Hematopoietic multipotent progenitor cell treated with erythropoietin and hydrocortisone succinate and interleukin-3 and kit ligand, for 4 days (in vitro differentiated cells): ENCODE results near the gene ZNF521.

Source experiments
- DNase-seq: peaks from one replicate; pipeline ENCODE4 v3.0.0-alpha.2; 2015

The ZNF521 gene

GRCh38 chr18:25113566-25113965 lies 238.4 kb downstream of the ZNF521 start:
- DNase-seq: peak; percentile 70

DNA sequence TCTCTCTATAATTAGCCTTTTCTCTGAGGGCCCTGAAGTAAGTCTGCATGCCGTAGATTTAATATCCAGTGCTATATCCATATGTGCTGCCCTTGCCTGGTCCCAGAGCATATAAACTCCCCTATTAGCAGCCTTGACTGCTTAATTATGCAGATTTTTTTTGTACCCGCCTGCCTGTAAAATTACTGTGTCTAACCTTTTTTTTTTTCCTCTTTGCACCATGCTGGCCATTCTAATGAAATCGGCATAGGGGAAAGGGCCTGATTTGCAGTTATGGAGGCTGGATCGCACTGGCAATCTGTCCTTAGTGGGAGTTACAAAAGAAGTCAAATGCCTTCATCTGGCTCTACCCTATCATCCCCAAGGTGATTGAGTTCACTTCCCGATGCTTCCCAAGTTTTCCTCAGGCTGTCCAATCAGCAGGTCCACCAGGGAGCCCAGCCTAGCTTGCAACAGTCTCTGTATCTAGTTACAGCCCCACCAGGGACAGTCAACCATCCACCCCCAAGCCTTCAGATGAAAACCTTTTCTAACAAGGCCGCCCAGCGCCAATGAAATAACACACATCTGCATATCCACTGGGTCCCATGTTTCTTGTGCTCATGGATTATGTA lies 239.0 kb downstream of the ZNF521 start:
- DNase-seq: no peak

DNA sequence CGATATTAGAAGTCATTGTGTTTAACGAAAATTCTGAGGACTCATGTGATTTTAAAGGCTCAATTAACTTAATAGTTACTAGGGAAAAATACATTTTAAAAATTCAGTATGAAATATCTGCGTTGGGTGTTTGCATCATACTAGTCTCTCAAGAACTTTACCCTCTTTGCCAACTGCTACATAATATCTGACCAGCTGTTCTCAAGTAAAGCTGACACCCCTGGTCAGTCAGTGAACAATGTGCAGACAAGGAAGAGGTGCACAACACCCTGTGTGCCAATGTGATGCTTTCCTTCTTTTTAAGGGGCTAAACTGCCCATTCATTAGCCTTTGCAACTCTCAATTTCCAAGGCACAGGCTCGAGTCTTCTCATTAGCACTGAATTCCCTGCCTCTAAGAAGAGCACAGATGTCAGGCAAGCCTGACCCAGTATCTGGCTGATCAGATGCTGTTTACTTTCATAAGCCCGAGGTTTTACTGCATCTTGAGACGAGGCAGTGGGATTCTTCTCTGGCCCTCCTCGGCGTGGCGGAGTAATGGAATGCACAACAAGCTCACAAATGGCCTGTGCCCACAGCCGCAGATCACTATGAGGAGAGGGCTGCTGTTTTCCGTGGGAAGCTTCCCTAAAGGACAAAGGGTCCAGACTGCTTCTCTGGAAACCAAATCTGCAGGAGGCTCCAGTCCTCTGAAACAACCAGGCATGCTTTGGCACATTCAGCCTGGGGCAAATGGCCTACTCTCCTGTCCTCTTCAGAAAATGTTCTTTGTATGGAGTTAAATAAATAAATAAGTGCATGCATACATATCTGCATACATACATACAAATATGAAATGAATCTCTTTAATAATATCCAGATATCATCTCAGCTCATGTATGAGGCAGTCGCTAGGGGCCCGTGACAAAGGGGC lies 240.3 kb downstream of the ZNF521 start:
- no peak for DNase-seq

DNA sequence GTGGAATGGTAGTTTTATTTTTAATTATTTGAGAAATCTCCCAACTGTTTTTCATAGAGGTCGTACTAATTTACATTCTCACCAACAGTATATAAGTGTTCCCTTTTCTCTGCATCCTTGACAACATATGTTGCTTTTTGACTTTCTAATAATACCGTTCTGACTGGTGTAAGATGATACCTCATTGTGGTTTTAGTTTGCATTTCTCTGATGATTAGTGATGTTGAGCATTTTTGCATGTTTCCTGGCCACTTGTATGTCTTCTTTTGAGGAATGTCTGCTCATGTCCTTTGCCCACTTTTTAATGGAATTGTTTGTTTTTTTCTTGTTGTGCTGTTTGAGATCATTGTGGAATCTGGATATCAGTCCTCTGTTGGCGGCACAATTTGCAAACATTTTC lies 242.5 kb downstream of the ZNF521 start:
- DNase-seq: no peak

GRCh38 chr18:25103468-25104155 lies 248.4 kb downstream of the ZNF521 start:
- no peak for DNase-seq

DNA sequence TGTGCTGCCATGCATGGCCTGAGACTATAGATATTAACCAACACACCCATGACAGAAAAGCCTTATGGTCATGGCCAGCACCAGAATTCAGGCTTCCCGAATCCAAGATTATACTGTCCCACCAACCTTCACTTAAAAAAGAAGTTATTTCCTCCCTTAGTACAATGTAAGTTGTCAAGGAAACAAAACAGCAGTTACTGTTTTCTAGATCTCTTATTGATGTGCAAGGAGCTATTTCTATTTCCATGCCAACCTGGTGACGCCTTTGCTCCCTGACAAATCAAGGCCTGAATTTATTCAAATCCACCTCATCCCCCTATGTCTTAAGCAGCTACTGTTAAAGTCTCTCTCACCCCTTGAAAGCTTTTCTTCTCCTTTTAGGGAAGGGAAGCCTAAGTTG lies 249.3 kb downstream of the ZNF521 start:
- DNase-seq: no peak

DNA sequence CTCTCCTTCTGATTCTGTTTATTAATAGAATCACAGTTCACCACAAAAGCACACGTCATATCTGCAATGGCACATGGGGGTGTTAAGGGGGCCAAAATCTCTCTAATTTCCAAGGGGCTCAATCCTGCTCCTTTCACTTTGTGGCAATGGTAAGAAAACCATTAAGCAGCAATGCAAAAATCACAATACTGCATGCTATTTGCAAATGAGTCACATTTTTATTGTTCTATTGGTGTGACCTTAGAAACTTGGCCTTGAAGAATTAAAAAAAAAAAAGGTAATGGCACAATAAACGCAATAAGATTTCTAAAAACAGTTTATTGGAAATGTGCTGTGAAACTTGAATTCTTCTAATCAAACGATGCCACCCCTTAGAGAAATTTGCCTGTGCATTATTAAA lies 251.5 kb downstream of the ZNF521 start:
- no peak for DNase-seq

- peak; percentile 63 for DNase-seq
Measured at GRCh38 chr18:25099895-25100294, 252.1 kb downstream of the ZNF521 start.

- peak; percentile 64 for DNase-seq
Measured at GRCh38 chr18:25097569-25098056, 254.4 kb downstream of the ZNF521 start.

DNA sequence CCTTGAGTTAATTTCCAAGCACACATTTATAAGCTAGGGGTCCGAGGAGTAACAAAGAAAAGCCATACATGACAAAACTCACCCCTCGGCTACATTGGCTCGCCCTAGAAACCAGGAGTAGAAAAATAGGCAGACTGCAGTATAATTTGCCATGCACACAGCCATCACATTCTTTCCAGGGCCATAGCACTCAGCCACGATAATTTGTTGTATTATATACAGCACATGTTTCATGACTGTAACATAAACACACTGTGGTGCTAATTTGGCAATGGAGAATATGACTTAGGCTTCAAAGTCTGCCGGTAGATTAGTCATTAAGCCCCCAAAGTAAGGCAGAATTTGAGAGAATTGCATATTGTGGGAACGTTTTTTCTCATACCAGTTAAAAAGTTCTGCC lies 254.9 kb downstream of the ZNF521 start:
- DNase-seq: no peak

DNA sequence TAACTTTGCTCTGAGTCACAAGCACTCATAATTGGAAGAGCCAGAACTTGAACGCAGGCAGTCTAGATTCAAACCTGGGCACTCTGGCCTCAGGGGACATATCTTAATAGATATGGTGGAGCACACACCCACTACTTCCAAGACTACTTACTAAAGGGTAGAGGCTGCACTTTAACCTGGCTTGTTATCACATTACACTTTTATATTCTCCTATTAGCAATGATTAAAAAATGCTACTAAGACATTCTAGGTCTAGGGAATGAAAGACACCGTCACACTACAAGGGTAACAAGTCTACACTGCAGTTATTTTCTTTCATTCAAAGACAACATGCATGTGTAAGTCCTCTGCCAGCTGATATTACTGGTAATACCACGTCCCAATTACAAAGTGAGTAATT lies 258.8 kb downstream of the ZNF521 start:
- DNase-seq: no peak

GRCh38 chr18:25089470-25089869 lies 262.5 kb downstream of the ZNF521 start:
- no peak for DNase-seq

DNA sequence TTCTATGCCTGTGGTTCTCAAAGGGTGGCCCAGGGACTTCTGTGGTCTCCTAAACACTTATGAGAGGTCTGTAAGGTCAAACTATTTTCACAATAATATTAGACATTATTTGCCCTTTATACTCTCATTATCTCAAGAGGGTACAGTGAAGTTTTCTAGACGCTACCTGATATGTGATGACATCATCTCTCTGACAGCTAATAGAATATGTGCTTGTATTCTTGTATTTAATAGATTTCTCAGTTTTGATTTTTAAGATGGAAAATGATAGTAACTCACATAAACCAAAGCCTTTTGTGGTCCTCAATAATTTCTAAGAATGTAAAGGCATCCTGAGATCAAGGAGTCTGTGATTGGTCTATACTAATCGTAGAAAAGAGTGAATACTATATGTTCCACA lies 265.1 kb downstream of the ZNF521 start:
- no peak for DNase-seq

GRCh38 chr18:25081001-25081400 lies 271.0 kb downstream of the ZNF521 start:
- no peak for DNase-seq

DNA sequence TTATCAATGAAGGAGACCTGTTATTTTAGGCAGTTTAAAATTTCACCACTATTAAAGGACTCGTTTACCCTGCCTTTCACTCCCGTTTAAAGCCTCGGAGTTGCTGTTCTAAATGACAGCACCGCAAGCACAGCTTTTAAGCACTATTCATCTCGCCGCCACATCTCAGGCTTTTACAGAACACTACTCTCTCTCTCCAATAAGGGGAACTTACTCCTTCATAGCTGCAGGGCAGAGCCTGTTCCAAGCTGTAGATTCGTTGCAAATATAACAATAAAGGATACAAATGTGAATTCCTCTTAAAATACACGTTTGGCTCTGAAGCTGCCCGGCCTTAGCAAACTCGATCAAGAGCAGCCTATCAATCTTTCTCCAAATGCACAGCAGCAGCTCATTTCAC lies 271.8 kb downstream of the ZNF521 start:
- DNase-seq: no peak

DNA sequence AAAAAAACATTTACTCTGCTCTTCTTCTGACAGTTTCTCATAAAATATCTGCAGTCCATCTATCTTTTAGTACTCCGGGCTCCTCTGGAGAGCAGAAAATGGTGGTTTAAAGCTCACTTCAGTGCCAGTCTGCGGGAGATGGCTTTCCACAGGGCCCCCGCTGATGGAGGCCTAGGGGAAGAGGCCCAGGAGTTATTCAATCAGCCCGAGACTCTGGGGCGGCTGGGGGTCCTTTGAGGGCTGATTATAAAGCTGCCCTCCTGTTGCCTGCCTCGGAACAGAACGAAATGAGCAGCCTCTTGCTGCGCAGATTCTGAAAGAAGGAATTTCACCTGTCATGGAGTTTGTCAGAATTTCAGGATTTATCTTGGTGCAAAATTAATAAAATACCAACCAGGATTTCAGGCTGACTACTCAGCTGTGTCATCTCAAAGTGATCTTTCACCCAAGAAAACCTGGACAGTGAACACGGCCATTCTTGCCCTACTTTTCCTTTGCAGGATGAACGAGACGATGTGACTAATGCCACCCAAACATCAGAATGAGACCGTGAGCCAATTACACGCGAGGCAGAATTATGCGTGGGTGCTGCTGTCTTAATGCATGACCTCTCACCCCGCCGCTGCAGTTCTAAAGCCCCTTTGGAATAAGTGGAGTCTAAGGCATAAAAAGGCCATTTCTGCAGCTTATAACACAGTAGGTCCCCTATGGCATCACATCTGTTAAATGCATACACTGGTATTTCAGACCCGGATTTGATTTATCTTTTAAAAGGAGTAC lies 273.8 kb downstream of the ZNF521 start:
- no peak for DNase-seq

DNA sequence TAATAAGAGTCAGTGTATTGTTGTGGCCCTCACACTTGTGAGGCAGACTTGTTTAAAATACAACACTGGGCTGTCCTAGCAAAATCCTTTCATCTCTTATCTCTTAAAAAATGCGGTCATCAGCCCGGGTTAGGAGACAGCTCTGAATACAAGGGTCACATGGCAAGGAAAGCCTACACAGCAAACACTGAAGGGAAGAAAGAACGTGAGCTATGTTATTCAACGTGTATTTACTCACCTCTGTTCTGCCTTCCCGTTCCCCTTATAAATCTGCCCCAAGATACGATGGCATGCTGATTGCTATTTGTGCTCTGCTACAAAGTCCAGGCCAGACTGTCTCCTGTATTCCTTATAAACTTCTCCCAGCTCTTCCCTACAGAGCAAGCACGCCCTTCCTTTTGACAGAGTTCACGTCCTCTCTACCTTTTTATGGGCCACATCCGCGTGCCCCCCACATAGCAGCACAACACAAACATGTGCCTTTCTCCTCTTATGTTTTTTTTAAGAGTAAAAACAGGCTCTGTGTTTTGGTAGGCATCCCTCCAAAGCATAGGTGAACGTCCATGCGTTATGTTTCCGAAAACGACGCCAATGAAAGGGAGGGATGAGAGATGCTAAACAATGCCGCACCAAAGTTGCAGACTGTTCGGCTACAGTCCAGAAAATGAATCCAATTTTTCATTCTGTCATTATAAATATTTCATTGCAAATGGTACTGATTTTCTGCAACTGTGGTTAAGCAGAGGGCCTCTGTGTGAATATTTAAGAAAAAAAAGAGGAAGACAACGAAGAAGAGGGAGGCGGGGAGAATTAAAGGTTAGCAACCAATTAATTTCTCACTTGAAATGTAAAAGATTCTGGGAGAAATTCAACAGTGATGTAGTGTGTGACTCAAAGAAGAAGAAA lies 274.7 kb downstream of the ZNF521 start:
- no peak for DNase-seq

- no peak for DNase-seq
Measured at GRCh38 chr18:25075783-25076182, 276.2 kb downstream of the ZNF521 start.

DNA sequence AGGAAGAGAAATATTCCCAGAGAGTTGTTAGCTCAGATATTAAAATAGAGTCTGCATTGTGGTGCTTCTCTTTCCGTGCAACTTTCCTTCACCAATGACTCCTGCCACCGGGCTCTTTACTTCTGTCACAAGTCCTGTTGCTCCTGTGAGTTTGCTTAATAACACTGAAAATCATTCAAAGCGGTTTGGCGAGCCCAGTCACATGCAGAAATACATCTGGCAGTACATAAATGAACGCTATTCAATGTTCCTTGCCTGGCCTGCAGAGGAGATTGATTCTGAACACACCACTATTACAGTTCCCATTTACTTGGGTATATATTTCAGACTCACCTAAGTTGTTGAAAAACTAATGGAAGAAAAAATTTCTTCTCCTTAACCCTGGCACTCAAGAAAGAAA lies 276.6 kb downstream of the ZNF521 start:
- no peak for DNase-seq

DNA sequence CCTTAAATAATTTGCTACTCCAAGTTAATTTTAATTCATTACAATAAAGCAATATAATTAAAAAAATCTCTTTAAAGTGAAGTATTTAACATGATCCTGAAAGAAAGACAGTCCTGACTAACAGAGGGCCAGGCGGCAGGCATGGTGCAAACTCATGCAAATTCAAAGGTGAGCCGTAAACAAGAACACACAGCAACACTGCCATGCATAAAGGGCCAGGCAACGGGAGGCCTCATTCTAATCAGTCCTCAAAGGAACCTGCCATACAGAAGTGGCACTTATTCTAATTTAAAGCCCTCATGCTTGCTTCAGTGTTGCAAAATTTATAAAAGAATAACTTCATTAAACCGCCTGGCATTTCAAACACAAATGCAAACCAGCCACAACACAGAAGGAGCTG lies 277.0 kb downstream of the ZNF521 start:
- no peak for DNase-seq

DNA sequence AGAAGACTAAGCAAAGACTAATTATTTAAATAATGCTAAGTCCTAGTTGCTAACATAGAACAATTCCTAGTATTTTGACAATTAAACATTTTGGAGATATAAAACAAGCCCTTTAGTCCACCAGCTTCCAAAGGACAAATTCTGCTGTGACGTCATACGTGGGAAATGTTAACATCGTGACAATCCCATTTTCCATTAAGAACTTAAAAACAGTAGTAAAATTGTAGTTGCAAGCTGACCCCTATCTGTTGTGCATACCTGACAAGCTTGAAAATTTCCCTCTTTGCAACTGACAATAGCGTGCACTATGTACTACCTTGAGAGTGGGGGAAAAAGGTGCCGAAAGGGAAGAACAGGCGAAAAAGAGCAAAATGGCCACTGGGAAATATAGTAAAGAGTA lies 279.8 kb downstream of the ZNF521 start:
- no peak for DNase-seq
